Measurements from ENCODE around the gene NDEL1.

DNA sequence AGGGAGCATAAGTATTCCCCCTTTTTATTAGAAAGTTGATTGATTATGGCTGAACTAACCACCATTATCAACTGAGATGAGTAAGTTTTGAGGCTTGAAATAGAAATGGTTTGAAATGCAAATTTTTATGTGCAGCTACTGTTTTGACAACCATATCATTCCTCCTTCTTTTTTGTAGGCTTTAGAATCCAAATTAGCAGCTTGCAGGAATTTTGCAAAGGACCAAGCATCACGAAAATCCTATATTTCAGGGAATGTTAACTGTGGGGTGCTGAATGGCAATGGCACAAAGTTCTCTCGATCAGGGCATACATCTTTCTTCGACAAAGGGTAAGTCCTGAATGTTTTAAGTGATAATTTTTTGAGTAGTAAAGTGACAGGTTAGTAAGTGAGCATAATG, 24.1 kb downstream of the NDEL1 start:
- TF ChIP-seq, protein P1, sequence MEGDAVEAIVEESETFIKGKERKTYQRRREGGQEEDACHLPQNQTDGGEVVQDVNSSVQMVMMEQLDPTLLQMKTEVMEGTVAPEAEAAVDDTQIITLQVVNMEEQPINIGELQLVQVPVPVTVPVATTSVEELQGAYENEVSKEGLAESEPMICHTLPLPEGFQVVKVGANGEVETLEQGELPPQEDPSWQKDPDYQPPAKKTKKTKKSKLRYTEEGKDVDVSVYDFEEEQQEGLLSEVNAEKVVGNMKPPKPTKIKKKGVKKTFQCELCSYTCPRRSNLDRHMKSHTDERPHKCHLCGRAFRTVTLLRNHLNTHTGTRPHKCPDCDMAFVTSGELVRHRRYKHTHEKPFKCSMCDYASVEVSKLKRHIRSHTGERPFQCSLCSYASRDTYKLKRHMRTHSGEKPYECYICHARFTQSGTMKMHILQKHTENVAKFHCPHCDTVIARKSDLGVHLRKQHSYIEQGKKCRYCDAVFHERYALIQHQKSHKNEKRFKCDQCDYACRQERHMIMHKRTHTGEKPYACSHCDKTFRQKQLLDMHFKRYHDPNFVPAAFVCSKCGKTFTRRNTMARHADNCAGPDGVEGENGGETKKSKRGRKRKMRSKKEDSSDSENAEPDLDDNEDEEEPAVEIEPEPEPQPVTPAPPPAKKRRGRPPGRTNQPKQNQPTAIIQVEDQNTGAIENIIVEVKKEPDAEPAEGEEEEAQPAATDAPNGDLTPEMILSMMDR (IDR thresholded peaks at IDR 0.05) = no peak
- no peak for TF ChIP-seq POLR2A (IDR thresholded peaks at IDR 0.05)

Data from right lobe of liver (tissue), 4 donors.